Sigmoid colon (tissue), 7 donors: ENCODE results near the gene RNF212. TPM values are rescaled to one million over a fixed set of nuclear protein-coding genes. Genes with fewer than 3 reads are reported as not detected.

Source experiments
- DNase-seq: peaks from one replicate; pipeline ENCODE4 v3.0.0-alpha.2; 2019
- H3K27ac ChIP-seq, 4 donors: fragments of 200-600 bp; sonication (generic); one replicate each; pipeline ENCODE4 v1.5.1; 2016 to 2019; ENCODE audit warnings: mild to moderate bottlenecking in 1 of 4
- H3K27me3 ChIP-seq, 3 donors: fragments of 200-600 bp; sonication (generic); one replicate each; pipeline ENCODE4 v1.5.1; 2019; ENCODE audit warnings: mild to moderate bottlenecking in 1 of 3
- H3K36me3 ChIP-seq, 4 donors: fragments of 200-600 bp; sonication (generic); one replicate each; pipeline ENCODE4 v1.5.1; 2016 to 2019
- H3K4me1 ChIP-seq, 4 donors: fragments of 200-600 bp; sonication (generic); one replicate each; pipeline ENCODE4 v1.5.1; 2017 to 2019
- H3K4me3 ChIP-seq, 4 donors: fragments of 200-600 bp; sonication (generic); one replicate each; pipeline ENCODE4 v1.5.1; 2017 to 2019; ENCODE audit warnings: mild to moderate bottlenecking in 2 of 4, moderate library complexity in 1 of 4
- H3K9me3 ChIP-seq, 4 donors: fragments of 200-600 bp in 3 of 4; sonication (generic) in 3 of 4; one replicate each; pipeline versions ENCODE4 v1.5.1 to v1.6.1; 2013 to 2019
- CTCF ChIP-seq, 4 experiments: fragments of 450-650 bp in 3 of 4; fragments of 200-600 bp in 1 of 4; IDR thresholded peaks; one replicate each; pipeline ENCODE4 v1.5.1; 2016 to 2019; ENCODE audit warnings: antibody characterized with exemption in 4 of 4, mild to moderate bottlenecking in 3 of 4, moderate library complexity in 2 of 4
- EP300 ChIP-seq, 4 donors: sonication (generic); formaldehyde crosslinking; IDR thresholded peaks; one replicate each; pipeline ENCODE4 v1.6.1; 2017; ENCODE audit warnings: antibody characterized with exemption in 4 of 4
- POLR2A ChIP-seq, 2 donors: fragments of 450-650 bp; IDR thresholded peaks; one replicate each; pipeline ENCODE4 v1.6.1; 2016; ENCODE audit warnings: antibody characterized with exemption in 2 of 2, mild to moderate bottlenecking in 2 of 2, moderate library complexity in 2 of 2
- POLR2AphosphoS5 ChIP-seq, 4 donors: sonication (generic); formaldehyde crosslinking; IDR thresholded peaks; one replicate each; pipeline ENCODE4 v1.6.1; 2017; ENCODE audit warnings: antibody characterized with exemption in 4 of 4
- WGBS, 2 donors: extraction: QIAGEN DNeasy Blood & Tissue Kit; methylation state at CpG; one replicate each; pipeline ENCODE4 v1.1.7; 2013; 5-methylcytosine and 5-hydroxymethylcytosine counted together
- intact Hi-C: fragments of 100-400 bp; cut with DNase I; formaldehyde crosslinking; loops from one replicate; pipeline ENCODE4 v1.15.1; 2023
- polyA plus RNA-seq, 3 donors: library from polyadenylated mRNA; stranded (reverse); fragments of 200-250 nt; gene quantifications; one replicate each; pipeline ENCODE4 v1.2.3, GENCODE V29; 2013
- total RNA-seq, 4 donors: library from RNA; depleted of rRNA; stranded (reverse); fragments of >200 nt; gene quantifications; one replicate each; pipeline ENCODE4 v1.1.0, GENCODE V29; 2016
- donor health status: healthy with polysubstance abuse.
- donor health status: Bipolar disorder and iron deficiency.
- donor health status: healthy.

RNF212 gene
- total and polyA plus RNA-seq, 7 donors = 0.60 to 12.8 (median 4.0) TPM; not detected in 1

DNA sequence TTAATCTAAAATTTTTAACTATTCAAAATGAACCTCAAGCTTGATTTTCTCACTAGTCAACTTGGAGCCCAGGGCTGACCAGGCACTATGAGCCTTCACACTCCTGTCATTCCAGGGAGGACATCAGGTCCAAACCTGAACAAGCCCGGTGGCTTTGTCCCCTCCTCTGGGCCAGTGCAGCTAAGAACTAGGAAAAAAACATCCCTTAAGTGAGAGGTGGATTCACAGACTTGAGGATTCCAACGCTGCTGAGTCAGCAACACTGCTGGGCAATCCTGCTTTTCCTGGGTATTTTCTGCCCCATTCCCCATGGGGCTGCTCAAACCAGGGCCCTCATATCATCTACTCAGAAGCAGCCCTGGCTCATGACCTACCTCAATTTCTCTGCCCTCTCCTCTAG lies 4.0 kb downstream of the RNF212 start:
- intact Hi-C loops = no loop called here
- no peaks in the 10 kb centered on the region for H3K9me3 ChIP-seq
- H3K36me3 ChIP-seq = no peaks in the 10 kb centered on the region
- no peak overlapping the region for H3K27ac ChIP-seq
- TF ChIP-seq POLR2A (IDR thresholded peaks at IDR 0.05) (no peak), CTCF (IDR thresholded peaks at IDR 0.05) (no peak), EP300 (IDR thresholded peaks at IDR 0.05) (no peak), POLR2AphosphoS5 (IDR thresholded peaks at IDR 0.05) (no peak)
- peaks cover 0 to 6% (median 5%) of the 10 kb centered on the region in 4 donors for H3K4me1 ChIP-seq
- peaks cover 6 to 40% (median 21%) of the 10 kb centered on the region in 3 donors for H3K27me3 ChIP-seq
- WGBS, 2 donors = 57 to 83% methylated on average over 2 of the region's 2 CpGs
- no peak overlapping the region for H3K4me3 ChIP-seq
- no peak for DNase-seq

- Histone ChIP-seq H3K4me3 (no peak overlapping the region), H3K27me3 (peaks cover 0 to 7% (median 0%) of the 10 kb centered on the region in 3 donors), H3K4me1 (no peaks in the 10 kb centered on the region), H3K27ac (no peak overlapping the region), H3K9me3 (no peaks in the 10 kb centered on the region), H3K36me3 (no peaks in the 10 kb centered on the region)
- 85 to 90% methylated on average over 10 of the region's 10 CpGs for WGBS, 2 donors
- no peak for DNase-seq
- TF ChIP-seq CTCF (IDR thresholded peaks at IDR 0.05) (no peak), POLR2A (IDR thresholded peaks at IDR 0.05) (no peak), POLR2AphosphoS5 (IDR thresholded peaks at IDR 0.05) (no peak), EP300 (IDR thresholded peaks at IDR 0.05) (no peak)
- intact Hi-C loops = no loop called here
These were observed 7.7 kb downstream of the RNF212 start for GRCh38 chr4:1105662-1106061.

DNA sequence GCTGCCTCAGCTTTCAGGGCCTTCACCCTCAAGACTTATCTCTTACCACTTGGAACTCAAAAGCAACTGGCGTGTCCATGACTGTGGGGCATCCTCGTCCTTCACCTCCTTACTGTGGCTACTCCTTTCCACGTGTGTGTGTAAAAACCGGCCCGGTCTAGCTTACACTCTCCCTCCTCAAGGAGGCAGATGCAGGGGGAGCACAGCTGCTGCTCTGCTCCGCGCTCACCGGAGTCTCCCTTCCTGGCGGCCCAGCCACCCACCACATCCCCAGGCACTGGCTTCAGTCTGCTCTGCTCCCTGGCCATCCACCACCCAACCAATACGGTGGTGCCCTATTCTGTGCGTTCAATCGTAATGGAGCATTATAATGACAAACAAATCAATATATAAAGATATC lies 8.3 kb downstream of the RNF212 start:
- 83 to 85% methylated on average over 12 of the region's 12 CpGs for WGBS, 2 donors
- no peak overlapping the region for H3K4me3 ChIP-seq
- H3K4me1 ChIP-seq = no peaks in the 10 kb centered on the region
- no peaks in the 10 kb centered on the region for H3K36me3 ChIP-seq
- DNase-seq = no peak
- H3K9me3 ChIP-seq = no peaks in the 10 kb centered on the region
- TF ChIP-seq CTCF (IDR thresholded peaks at IDR 0.05) (no peak), POLR2A (IDR thresholded peaks at IDR 0.05) (no peak), POLR2AphosphoS5 (IDR thresholded peaks at IDR 0.05) (no peak), EP300 (IDR thresholded peaks at IDR 0.05) (no peak)
- peaks cover 0 to under 1% (median 0%) of the 10 kb centered on the region in 3 donors for H3K27me3 ChIP-seq
- no peak overlapping the region for H3K27ac ChIP-seq
- intact Hi-C loops = no loop called here

- no peak for DNase-seq
- Histone ChIP-seq H3K4me3 (no peak overlapping the region), H3K36me3 (no peaks in the 10 kb centered on the region), H3K27ac (no peak overlapping the region), H3K9me3 (no peaks in the 10 kb centered on the region), H3K27me3 (no peaks in the 10 kb centered on the region), H3K4me1 (no peaks in the 10 kb centered on the region)
- WGBS, 2 donors = 88 to 94% methylated on average over 8 of the region's 8 CpGs
- intact Hi-C loops = no loop called here
- TF ChIP-seq CTCF (IDR thresholded peaks at IDR 0.05) (no peak), POLR2A (IDR thresholded peaks at IDR 0.05) (no peak), POLR2AphosphoS5 (IDR thresholded peaks at IDR 0.05) (no peak), EP300 (IDR thresholded peaks at IDR 0.05) (no peak)
These were observed 8.7 kb downstream of the RNF212 start for GRCh38 chr4:1104647-1105046.

GRCh38 chr4:1099684-1100335 lies 13.6 kb downstream of the RNF212 start:
- Histone ChIP-seq H3K4me3 (no peak overlapping the region), H3K36me3 (no peaks in the 10 kb centered on the region), H3K27ac (no peak overlapping the region), H3K9me3 (no peaks in the 10 kb centered on the region), H3K27me3 (no peaks in the 10 kb centered on the region), H3K4me1 (no peaks in the 10 kb centered on the region)
- intact Hi-C loops = no loop called here
- TF ChIP-seq POLR2AphosphoS5 (IDR thresholded peaks at IDR 0.05) (no peak), CTCF (IDR thresholded peaks at IDR 0.05) (no peak), POLR2A (IDR thresholded peaks at IDR 0.05) (no peak), EP300 (IDR thresholded peaks at IDR 0.05) (no peak)
- 59 to 82% methylated on average over 27 of the region's 27 CpGs for WGBS, 2 donors
- no peak for DNase-seq
